Fibroblast of pulmonary artery (primary cell): Measurements from ENCODE around the gene TLR10.

Experiments
- DNase-seq: peaks from one replicate; pipeline ENCODE4 v3.0.0-alpha.2; 2010; ENCODE audit warnings: low read depth
- H3K4me3 ChIP-seq: replicated peaks from 2 replicates; pipeline ENCODE4 v1.5.1; 2011; ENCODE audit warnings: low read depth, mild to moderate bottlenecking, control low read depth, low read length, moderate library complexity
- TF ChIP-seq, protein P1 (sequence below): IDR thresholded peaks from 2 replicates; pipeline ENCODE4 v1.5.1; 2011; ENCODE audit warnings: mild to moderate bottlenecking, control low read depth, low read length, inconsistent platforms; ENCODE audit errors: missing control alignments

TLR10 gene

DNA sequence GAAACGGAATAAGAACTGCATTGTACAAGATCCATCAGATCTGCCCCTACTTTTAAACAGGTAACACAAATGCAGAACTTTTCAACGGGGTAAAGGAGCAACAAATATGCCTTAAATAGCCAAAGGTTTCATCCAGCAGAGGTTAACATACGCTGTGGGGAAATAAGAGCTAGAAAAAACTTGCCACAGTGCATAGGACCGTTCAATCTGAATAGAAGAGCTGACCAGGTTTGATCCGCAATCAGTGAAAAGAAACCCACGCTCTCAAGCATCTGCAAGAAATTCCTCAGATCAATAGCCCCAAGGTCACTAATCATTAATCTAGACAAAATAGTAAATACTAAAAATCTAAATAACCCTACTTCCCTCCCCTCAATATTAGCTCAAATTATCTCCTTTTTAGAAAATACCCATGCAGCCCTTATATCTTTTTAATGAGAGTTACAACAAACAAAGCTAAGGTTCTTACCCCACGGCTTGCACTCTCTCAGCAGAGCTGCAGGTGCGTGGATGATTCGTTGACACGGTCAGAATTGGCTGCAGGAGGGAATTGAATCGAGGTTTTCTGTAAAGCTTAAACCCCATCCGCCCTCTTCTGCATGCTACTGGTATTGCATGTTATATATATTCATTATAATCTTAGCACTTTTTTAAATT lies at the start of gene TLR10:
Gene TLR10 (minus strand): TSS at position 539 of the 657 bp plus-strand sequence. CDS start 7,400 bp downstream, outside the sequence.
- TF ChIP-seq, protein P1, sequence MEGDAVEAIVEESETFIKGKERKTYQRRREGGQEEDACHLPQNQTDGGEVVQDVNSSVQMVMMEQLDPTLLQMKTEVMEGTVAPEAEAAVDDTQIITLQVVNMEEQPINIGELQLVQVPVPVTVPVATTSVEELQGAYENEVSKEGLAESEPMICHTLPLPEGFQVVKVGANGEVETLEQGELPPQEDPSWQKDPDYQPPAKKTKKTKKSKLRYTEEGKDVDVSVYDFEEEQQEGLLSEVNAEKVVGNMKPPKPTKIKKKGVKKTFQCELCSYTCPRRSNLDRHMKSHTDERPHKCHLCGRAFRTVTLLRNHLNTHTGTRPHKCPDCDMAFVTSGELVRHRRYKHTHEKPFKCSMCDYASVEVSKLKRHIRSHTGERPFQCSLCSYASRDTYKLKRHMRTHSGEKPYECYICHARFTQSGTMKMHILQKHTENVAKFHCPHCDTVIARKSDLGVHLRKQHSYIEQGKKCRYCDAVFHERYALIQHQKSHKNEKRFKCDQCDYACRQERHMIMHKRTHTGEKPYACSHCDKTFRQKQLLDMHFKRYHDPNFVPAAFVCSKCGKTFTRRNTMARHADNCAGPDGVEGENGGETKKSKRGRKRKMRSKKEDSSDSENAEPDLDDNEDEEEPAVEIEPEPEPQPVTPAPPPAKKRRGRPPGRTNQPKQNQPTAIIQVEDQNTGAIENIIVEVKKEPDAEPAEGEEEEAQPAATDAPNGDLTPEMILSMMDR = peak; percentile 71
- H3K4me3 ChIP-seq = no peak within 1 kb of the TSS
- DNase-seq = peak; percentile 64

GRCh38 chr4:38832206-38832605 lies 49.4 kb upstream of the TLR10 start:
- H3K4me3 ChIP-seq = no peak overlapping the region
- TF ChIP-seq, protein P1 = no peak
- DNase-seq = no peak

DNA sequence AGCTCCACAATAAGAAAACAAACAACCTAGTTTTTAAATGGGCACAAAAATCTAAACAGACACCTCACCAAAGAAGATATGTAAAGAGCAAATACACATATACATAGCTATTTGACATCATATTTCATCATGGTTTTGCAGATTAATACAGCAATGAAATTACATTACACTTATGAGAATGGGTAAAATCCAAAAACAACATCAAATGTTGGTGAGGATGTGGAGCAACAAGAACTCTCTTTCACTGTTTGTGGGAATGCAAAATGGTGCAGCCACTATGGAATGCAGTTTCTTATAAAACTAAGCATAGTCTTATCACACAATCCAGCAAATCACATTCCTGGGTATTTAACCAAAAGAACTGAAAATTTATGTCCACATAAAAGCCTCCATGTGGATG lies 48.9 kb upstream of the TLR10 start:
- H3K4me3 ChIP-seq = no peak overlapping the region
- DNase-seq = peak; percentile 17
- TF ChIP-seq, protein P1 = no peak

DNA sequence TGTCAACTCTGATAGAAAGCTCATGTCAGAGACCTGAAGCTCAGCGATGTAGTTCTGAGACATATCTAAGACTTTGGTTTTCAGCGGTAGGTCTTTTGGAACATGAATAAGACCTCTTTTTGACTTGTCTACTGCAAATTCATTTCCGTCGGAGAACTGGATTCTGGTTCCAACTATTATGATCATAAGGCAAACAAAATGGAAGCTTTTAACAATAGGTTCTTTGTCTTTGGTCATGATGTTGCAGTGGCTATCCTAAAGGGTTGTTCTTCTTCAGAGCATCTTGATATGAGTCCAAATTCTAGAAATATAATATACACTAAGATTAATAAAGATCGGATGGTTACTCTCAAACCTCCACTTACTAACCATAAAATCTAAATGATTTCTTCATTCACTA lies 46.4 kb upstream of the TLR10 start:
- H3K4me3 ChIP-seq = no peak overlapping the region
- TF ChIP-seq, protein P1 = no peak
- DNase-seq = no peak

DNA sequence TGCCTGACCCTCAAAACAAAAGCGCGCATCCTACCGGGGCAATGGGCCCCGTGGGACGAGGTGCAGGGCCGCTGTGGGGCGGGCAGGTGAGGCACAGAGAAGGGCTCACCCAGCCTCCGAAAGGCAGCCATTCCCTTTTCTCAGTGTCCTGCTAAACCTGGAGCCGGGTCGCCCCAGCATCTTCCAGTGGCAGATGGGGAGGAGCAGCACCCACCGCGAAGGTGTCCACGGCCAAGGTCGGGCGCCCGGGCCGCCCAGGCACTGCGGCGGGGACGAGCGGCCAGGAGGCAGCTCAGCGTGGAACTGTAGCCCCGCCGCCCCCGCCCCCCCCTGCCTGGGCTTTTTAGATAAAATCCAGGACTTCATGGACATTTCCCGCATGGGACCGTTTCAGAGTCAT lies 41.0 kb upstream of the TLR10 start:
- no peak overlapping the region for H3K4me3 ChIP-seq
- TF ChIP-seq, protein P1 = no peak
- no peak for DNase-seq

DNA sequence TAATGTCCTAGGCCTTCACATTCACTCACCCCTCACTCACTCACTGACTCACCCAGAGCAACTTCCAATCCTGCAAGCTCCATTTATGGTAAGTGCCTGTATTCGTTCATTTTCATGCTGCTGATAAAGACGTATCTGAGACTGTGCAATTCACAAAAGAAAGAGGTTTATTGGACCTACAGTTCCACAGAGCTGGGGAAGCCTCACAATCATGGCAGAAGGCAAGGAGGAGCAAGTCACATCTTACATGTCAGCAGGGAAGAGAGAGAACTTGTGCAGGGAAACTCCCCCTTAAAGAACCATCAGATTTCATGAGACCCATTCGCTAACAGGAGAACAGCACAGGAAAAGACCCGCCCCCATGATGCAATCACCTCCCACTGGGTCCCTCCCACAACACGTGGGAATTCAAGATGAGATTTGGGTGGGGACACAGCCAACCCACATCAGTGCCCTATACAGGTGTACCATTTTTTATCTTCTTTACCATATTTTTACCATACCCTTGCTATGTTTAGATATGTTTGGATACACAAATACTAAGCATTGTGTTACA lies 40.0 kb upstream of the TLR10 start:
- no peak overlapping the region for H3K4me3 ChIP-seq
- TF ChIP-seq, protein P1 = no peak
- no peak for DNase-seq

GRCh38 chr4:38821739-38822138 lies 38.9 kb upstream of the TLR10 start:
- TF ChIP-seq, protein P1 = no peak
- DNase-seq = no peak
- H3K4me3 ChIP-seq = no peak overlapping the region
